ENCODE data around the gene ARHGAP25. TPM values are rescaled to one million over a fixed set of nuclear protein-coding genes. Genes with fewer than 3 reads are reported as not detected.
"Not testable (repeated sequence)": the region's sequence is repeated elsewhere in the genome, so short reads cannot be mapped to it uniquely, and the experiment has no call there.

ARHGAP25 gene
- total and polyA plus RNA-seq, 9 donors = 8.5 to 30.5 (median 13.0) TPM

GRCh38 chr2:68799140-68800026 is 64.8 kb downstream of the ARHGAP25 start:
- TF ChIP-seq POLR2A (IDR thresholded peaks at IDR 0.05) (no peak), CTCF (IDR thresholded peaks at IDR 0.05) (no peak), EP300 (IDR thresholded peaks at IDR 0.05) (no peak)
- DNase-seq = no peak
- intact Hi-C loops (cut with DNase I) = no loop called here
- WGBS, 3 donors = 85 to 88% (median 87%) methylated on average over 14 of the region's 14 CpGs
- Histone ChIP-seq H3K36me3 (no peaks in the 10 kb centered on the region), H3K4me1 (ENCODE audit: insufficient read depth) (peaks cover 6% of the 10 kb centered on the region), H3K27ac (no peak overlapping the region), H3K27me3 (no peaks in the 10 kb centered on the region), H3K9me3 (no peaks in the 10 kb centered on the region), H3K4me3 (no peak overlapping the region)

- TF ChIP-seq POLR2A (IDR thresholded peaks at IDR 0.05) = no peak
- no peak for TF ChIP-seq EP300 (IDR thresholded peaks at IDR 0.05)
- no peak for TF ChIP-seq CTCF (IDR thresholded peaks at IDR 0.05)
- DNase-seq = no peak
- intact Hi-C loops (cut with DNase I) = no loop called here
- Histone ChIP-seq H3K27me3 (no peaks in the 10 kb centered on the region), H3K36me3 (no peaks in the 10 kb centered on the region), H3K4me3 (no peak overlapping the region), H3K9me3 (no peaks in the 10 kb centered on the region), H3K4me1 (ENCODE audit: insufficient read depth) (peaks cover 6% of the 10 kb centered on the region), H3K27ac (no peak overlapping the region)
- WGBS, 3 donors = 87 to 95% (median 90%) methylated on average over 4 of the region's 4 CpGs
These were observed 65.4 kb downstream of the ARHGAP25 start for GRCh38 chr2:68800027-68800401.

DNA sequence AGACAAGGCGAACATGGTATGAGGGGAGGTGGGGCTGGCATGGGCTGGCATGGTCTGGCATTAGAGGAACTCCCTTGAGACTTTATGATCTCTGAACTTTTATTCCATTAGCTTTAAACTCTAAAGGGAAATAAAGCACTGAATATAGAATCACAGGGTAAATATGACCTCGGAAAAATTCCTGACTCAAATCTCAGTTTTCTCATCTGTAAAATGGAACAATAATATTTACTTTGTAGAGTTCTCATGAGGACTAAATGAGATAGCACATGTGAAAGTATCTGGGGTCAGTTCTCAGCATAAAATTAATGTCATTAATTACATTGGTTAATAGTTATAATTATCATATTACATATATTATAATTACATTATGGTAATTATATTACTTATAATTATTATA is 65.9 kb downstream of the ARHGAP25 start:
- no peaks in the 10 kb centered on the region for H3K36me3 ChIP-seq
- no peak overlapping the region for H3K4me3 ChIP-seq
- TF ChIP-seq POLR2A (IDR thresholded peaks at IDR 0.05) (no peak), CTCF (IDR thresholded peaks at IDR 0.05) (no peak), EP300 (IDR thresholded peaks at IDR 0.05) (no peak)
- peaks cover 6% of the 10 kb centered on the region for H3K4me1 ChIP-seq (ENCODE audit: insufficient read depth)
- no peaks in the 10 kb centered on the region for H3K27me3 ChIP-seq
- 90 to 95% (median 92%) methylated on average over 2 of the region's 2 CpGs for WGBS, 3 donors
- DNase-seq = no peak
- no peaks in the 10 kb centered on the region for H3K9me3 ChIP-seq
- intact Hi-C loops (cut with DNase I) = no loop called here
- no peak overlapping the region for H3K27ac ChIP-seq

DNA sequence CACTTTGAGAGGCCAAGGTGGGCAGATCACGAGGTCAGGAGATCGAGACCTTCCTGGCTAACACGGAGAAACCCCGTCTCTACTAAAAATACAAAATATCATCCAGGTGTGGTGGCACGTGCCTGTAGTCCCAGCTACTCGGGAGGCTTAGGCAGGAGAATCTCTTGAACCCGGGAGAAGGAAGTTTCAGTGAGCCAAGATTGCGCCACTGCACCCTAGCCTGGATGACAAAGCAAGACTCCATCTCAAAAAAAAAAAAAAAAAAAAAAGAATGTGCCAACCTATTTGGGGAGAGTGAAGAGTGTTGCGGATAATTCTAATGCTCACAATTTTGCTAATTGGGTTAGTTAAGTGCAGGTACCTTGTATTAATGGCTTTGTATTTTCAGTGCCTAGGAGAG is 67.5 kb downstream of the ARHGAP25 start:
- H3K9me3 ChIP-seq; H3K36me3 ChIP-seq; H3K27me3 ChIP-seq; intact Hi-C loops (cut with DNase I); DNase-seq; H3K4me3 ChIP-seq; H3K27ac ChIP-seq; H3K4me1 ChIP-seq (ENCODE audit: insufficient read depth): not testable (repeated sequence)
- 94 to 97% (median 95%) methylated on average over 8 to 9 of the region's 9 CpGs for WGBS, 3 donors

GRCh38 chr2:68805025-68805424 is 70.4 kb downstream of the ARHGAP25 start:
- no peak for DNase-seq
- intact Hi-C loops (cut with DNase I) = no loop called here
- Histone ChIP-seq H3K27ac (no peak overlapping the region), H3K27me3 (no peaks in the 10 kb centered on the region), H3K36me3 (no peaks in the 10 kb centered on the region), H3K4me3 (no peak overlapping the region), H3K9me3 (no peaks in the 10 kb centered on the region), H3K4me1 (ENCODE audit: insufficient read depth) (no peaks in the 10 kb centered on the region)
- TF ChIP-seq EP300 (IDR thresholded peaks at IDR 0.05) (no peak), CTCF (IDR thresholded peaks at IDR 0.05) (no peak), POLR2A (IDR thresholded peaks at IDR 0.05) (no peak)
- 55 to 69% (median 59%) methylated on average over 4 of the region's 4 CpGs for WGBS, 3 donors
